LNCAP (cell line): ENCODE data around the gene PPP2R2D.

Experiments used
- TF ChIP-seq, protein P1 (sequence below): fragments of 450-650 bp; IDR thresholded peaks from 2 replicates; pipeline ENCODE4 v1.5.1; 2017; ENCODE audit warnings: mild to moderate bottlenecking

The PPP2R2D gene

DNA sequence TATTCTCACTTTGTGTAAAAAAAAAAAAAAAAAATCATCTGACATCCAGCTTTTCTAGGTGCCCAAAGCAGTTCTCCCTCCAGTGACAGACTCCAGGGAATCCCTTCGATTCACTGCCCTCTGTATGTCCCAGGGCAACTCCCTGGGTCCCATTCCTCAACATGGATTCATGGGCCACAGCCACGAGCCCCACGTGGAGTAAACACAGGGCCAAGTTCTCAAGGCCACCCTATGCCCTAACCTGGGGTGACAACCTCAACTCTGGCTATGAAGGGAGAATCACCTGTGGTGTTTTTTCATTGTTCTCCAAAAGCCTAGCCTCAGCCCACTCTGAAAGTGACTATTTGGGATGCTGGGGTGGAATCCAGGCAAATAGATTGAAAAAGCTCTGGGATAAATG, 77.6 kb downstream of the PPP2R2D start:
- TF ChIP-seq, protein P1, sequence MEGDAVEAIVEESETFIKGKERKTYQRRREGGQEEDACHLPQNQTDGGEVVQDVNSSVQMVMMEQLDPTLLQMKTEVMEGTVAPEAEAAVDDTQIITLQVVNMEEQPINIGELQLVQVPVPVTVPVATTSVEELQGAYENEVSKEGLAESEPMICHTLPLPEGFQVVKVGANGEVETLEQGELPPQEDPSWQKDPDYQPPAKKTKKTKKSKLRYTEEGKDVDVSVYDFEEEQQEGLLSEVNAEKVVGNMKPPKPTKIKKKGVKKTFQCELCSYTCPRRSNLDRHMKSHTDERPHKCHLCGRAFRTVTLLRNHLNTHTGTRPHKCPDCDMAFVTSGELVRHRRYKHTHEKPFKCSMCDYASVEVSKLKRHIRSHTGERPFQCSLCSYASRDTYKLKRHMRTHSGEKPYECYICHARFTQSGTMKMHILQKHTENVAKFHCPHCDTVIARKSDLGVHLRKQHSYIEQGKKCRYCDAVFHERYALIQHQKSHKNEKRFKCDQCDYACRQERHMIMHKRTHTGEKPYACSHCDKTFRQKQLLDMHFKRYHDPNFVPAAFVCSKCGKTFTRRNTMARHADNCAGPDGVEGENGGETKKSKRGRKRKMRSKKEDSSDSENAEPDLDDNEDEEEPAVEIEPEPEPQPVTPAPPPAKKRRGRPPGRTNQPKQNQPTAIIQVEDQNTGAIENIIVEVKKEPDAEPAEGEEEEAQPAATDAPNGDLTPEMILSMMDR, result no peak

DNA sequence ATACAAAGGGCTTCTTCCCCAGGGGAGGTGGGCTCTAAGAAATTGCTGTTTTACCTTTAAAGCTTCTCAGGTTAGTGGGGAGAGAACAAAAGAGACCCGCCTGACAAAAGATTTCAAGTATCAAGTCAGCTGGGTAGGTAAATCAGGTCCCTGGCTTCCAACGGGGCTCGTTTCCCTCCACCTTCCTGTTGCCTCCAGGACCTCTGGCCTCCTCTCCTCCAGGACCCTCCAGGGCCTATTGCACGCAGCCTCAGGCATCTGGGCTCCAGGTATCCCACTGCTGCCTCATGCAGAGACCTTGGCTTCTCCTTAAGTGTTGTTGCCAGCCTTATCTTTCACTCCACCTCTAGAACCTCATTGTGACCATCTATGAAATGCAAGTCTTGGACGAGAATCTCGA, 78.0 kb downstream of the PPP2R2D start:
- TF ChIP-seq, protein P1, result no peak

DNA sequence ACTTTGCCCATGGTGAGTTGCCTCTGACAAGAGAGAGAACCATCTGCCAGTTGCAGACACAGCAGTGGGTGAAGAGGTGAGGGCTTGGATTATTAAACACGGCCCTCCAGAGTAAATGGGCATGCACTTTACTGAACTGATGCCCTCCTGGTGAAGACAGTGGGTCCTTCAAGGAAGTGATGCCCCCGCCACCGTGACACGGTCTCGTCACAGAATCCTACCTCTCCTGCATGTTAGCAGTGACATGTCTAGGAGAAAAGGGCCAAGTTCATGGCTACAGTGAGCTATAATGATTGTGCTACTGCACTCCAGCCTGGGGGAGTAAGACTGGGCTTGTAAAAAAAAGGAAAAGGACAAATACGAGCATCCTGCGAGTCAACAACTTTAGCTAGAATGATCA, 78.5 kb downstream of the PPP2R2D start:
- TF ChIP-seq, protein P1, result no peak

DNA sequence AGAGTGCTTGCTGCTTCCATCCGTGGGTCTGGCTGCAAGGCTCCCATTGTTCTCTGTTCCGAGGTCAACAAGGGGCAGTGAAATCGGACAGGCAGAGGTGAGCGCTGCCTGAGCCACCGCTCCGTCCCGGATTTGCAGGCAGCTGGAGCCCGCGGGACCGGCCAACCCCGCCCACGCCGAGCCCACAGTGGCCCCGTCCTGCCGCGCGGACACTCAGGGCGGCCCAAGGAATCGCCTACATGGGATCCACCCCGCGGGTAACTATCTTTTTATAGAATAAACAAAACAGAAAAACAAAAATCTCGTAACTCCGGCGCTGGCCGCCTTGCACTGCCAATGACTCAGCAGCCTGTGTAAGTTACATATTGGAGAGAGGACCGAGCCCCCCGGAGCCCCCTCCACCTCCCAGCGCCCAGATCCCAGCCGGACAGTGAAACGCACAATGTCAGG, 79.0 kb downstream of the PPP2R2D start:
- TF ChIP-seq, protein P1, result no peak

DNA sequence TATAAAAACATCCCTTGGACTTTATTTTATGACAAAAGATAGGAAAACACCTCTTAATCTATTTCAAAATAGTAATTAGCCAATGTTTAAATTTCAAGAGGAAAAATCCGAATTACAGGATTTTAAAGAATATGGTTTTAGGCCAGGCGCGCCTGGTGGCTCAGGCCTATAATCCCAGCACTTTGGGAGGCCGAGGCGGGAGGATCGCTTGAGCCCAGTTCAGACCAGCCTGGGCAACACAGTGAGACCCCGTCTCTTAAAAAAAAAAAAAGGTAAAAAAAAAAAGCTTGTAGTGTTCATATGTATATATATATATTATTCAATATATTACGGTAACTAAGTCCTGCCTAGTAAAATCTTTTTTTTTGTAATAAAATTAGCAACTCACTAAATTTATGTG, 79.5 kb downstream of the PPP2R2D start:
- TF ChIP-seq, protein P1, result no peak

DNA sequence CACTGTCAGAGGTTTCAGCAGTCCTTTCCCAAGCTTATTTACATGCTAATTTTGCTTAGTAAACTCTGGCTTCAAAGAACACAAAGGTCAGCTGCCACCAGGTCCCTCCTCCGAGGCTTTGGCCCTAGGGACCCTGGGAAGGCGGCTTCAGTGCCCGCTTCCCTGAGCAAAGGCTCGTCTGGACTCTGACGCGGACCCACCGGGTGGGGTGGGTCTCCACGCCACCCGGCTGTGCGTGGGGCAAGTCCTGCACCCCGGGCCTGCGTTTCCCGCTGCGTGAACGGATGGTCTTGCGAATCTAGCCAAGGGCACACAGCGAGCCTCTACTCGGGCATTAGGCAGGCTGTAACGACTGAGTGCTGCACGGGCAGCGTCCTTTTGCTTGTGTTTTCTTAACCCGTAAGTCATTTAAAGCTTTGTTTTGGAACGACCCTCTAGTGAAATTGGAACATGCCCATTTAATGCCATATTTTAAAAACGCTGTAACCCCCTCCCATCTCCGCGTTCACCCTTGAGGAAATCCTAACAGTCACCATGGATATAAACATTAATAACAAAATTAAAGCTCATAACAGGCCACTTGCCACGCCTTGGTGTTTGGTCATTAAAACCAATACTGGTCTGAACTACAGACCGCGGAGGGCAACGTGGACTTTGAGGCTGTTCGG, 80.1 kb downstream of the PPP2R2D start:
- TF ChIP-seq, protein P1, result no peak

DNA sequence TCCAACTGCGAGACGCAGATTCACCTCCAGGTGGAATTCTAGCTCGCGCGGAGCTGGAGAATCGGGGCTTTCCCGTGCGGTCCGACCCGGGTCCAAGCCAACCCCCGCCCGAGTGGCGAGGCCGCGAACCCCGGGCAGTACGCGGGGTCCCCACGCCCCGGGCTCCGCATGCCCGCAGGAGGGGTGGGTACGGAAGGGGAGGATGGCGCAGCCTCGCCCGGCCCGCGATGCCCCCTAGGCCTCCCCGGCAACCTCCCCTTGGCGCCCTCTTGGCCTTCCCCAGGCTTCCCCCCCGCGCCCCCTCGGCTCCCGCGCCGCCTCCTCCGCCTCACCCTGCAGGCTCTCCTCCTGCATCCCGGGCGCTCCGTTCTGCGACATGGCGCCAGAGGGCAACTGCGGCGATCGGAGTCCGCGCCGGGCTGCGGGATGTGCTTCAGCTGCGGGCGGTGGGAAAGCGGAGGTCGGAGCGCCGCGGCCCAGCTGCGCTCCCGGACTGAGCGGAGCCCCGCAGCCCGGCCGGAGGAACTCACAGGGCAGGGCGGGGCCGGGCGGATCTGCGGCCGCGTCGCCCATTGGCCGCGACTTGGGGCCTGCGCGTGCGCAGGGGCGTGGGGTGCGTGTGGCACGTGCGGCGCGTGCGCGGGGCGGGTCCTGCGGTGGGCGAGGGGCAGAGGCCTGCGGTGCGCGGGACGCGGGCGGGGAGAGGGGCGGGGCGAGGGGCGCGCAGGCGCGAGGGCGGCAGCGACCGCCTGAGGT, 80.8 kb downstream of the PPP2R2D start, which contains the start of gene BNIP3:
Gene BNIP3, minus strand, starts transcription at position 495 of the 756 bp plus-strand sequence. Its CDS starts 117 bp downstream, at position 378.
- TF ChIP-seq, protein P1, result no peak
